Smooth muscle cell (in vitro differentiated cells): ENCODE results near the gene ASB1. TPM values are rescaled to one million over a fixed set of nuclear protein-coding genes. Genes with fewer than 3 reads are reported as not detected.

Source experiments
- DNase-seq: peaks from one replicate; lab custom pipeline; 2025; ENCODE audit not compliant: unreplicated experiment; lab: John Stamatoyannopoulos, UW
- H2AFZ ChIP-seq: fragments of 200-600 bp; sonication (generic); 2 replicates; pipeline ENCODE4 v1.6.0; 2016; ENCODE audit warnings: antibody characterized with exemption, low read depth, mild to moderate bottlenecking
- H3F3A ChIP-seq: fragments of 200-600 bp; sonication (generic); 2 replicates; pipeline ENCODE4 v1.6.0; 2017; ENCODE audit warnings: antibody characterized with exemption, low read depth
- H3K27ac ChIP-seq: fragments of 200-600 bp; sonication (generic); 2 replicates; pipeline ENCODE4 v1.5.1; 2016; ENCODE audit warnings: low read depth, mild to moderate bottlenecking
- H3K27me3 ChIP-seq: fragments of 200-600 bp; sonication (generic); 2 replicates; pipeline ENCODE4 v1.6.1; 2016; ENCODE audit warnings: low read depth, mild to moderate bottlenecking
- H3K36me3 ChIP-seq: fragments of 200-600 bp; sonication (generic); 2 replicates; pipeline ENCODE4 v1.5.1; 2016; ENCODE audit warnings: low read depth
- H3K4me1 ChIP-seq: fragments of 200-600 bp; sonication (generic); 2 replicates; pipeline ENCODE4 v1.5.1; 2016; ENCODE audit warnings: low read depth
- H3K4me2 ChIP-seq: fragments of 200-600 bp; sonication (generic); 2 replicates; pipeline ENCODE4 v1.6.0; 2016; ENCODE audit warnings: mild to moderate bottlenecking
- H3K4me3 ChIP-seq: fragments of 200-600 bp; sonication (generic); 2 replicates; pipeline ENCODE4 v1.5.1; 2016; ENCODE audit warnings: mild to moderate bottlenecking
- H3K79me2 ChIP-seq: fragments of 200-600 bp; sonication (generic); 2 replicates; pipeline ENCODE4 v1.6.0; 2016; ENCODE audit warnings: low read depth, mild to moderate bottlenecking
- H3K9ac ChIP-seq: fragments of 200-600 bp; sonication (generic); 2 replicates; pipeline ENCODE4 v1.6.0; 2016; ENCODE audit warnings: low read depth
- H3K9me3 ChIP-seq: fragments of 200-600 bp; sonication (generic); replicated peaks from 2 replicates; pipeline ENCODE4 v1.5.1; 2016; ENCODE audit warnings: low read depth
- H4K20me1 ChIP-seq: fragments of 200-600 bp; sonication (generic); 2 replicates; pipeline ENCODE4 v1.6.0; 2016; ENCODE audit warnings: low read depth
- CTCF ChIP-seq: fragments of 200-600 bp; sonication (generic); IDR thresholded peaks from 2 replicates; pipeline ENCODE4 v1.5.1; 2017; ENCODE audit warnings: borderline replicate concordance, mild to moderate bottlenecking, antibody characterized with exemption; ENCODE audit not compliant: insufficient read depth, poor library complexity, severe bottlenecking
- WGBS: methylation state at CpG from one replicate; pipeline ENCODE4 v1.1.7; 2016; ENCODE audit warnings: low lambda C conversion rate; 5-methylcytosine and 5-hydroxymethylcytosine counted together
- polyA plus RNA-seq: library from polyadenylated mRNA; unstranded; fragments of >200 nt; fragmentation: Nextera tagmentation; extraction: Ambion mirVana; gene quantifications from 2 replicates; pipeline ENCODE4 v1.2.1, GENCODE V29; 2016
- total RNA-seq: library from RNA; depleted of rRNA; stranded (reverse); fragments of >200 nt; gene quantifications from 2 replicates; pipeline ENCODE4 v1.2.3, GENCODE V29; 2014

The ASB1 gene
- total and polyA plus RNA-seq, 2 experiments from 2014 or later: 24.8 to 27.3 TPM

- H3K9me3 ChIP-seq: no peaks in the 10 kb centered on the region
- no peak overlapping the region for H3K9ac ChIP-seq
- H3F3A ChIP-seq: no peaks in the 10 kb centered on the region
- H3K36me3 ChIP-seq: no peaks in the 10 kb centered on the region
- no peak overlapping the region for H3K4me3 ChIP-seq
- no peaks in the 10 kb centered on the region for H3K79me2 ChIP-seq
- H3K4me2 ChIP-seq: no peak overlapping the region
- H3K27me3 ChIP-seq: no peaks in the 10 kb centered on the region
- H3K4me1 ChIP-seq: no peaks in the 10 kb centered on the region
- no peak for TF ChIP-seq CTCF
- 96% methylated on average over 5 of the region's 5 CpGs for WGBS
- DNase-seq: no peak
- no peak overlapping the region for H3K27ac ChIP-seq
- no peak overlapping the region for H2AFZ ChIP-seq
- H4K20me1 ChIP-seq: no peaks in the 10 kb centered on the region
These were observed 43.6 kb upstream of the ASB1 start for GRCh38 chr2:238383135-238383534.

- H3F3A ChIP-seq: no peaks in the 10 kb centered on the region
- no peak overlapping the region for H3K27ac ChIP-seq
- H3K27me3 ChIP-seq: no peaks in the 10 kb centered on the region
- no peaks in the 10 kb centered on the region for H3K9me3 ChIP-seq
- no peaks in the 10 kb centered on the region for H3K36me3 ChIP-seq
- DNase-seq: no peak
- no peak overlapping the region for H3K9ac ChIP-seq
- no peaks in the 10 kb centered on the region for H3K79me2 ChIP-seq
- no peak overlapping the region for H3K4me2 ChIP-seq
- no peak overlapping the region for H3K4me3 ChIP-seq
- no peaks in the 10 kb centered on the region for H4K20me1 ChIP-seq
- H3K4me1 ChIP-seq: no peaks in the 10 kb centered on the region
- WGBS: 95% methylated on average over 7 of the region's 7 CpGs
- no peak for TF ChIP-seq CTCF
- H2AFZ ChIP-seq: no peak overlapping the region
These were observed 42.9 kb upstream of the ASB1 start for GRCh38 chr2:238383743-238384380.

- Histone ChIP-seq H3K9me3 (no peaks in the 10 kb centered on the region), H3K4me1 (no peaks in the 10 kb centered on the region), H2AFZ (no peak overlapping the region), H3K36me3 (no peaks in the 10 kb centered on the region), H3K4me2 (no peak overlapping the region), H3K4me3 (no peak overlapping the region), H3K27me3 (no peaks in the 10 kb centered on the region), H3K9ac (no peak overlapping the region), H3F3A (no peaks in the 10 kb centered on the region), H3K27ac (no peak overlapping the region), H4K20me1 (no peaks in the 10 kb centered on the region), H3K79me2 (no peaks in the 10 kb centered on the region)
- no peak for DNase-seq
- 93% methylated on average over 4 of the region's 4 CpGs for WGBS
- no peak for TF ChIP-seq CTCF
These were observed 39.4 kb upstream of the ASB1 start for GRCh38 chr2:238387332-238387731.

- Histone ChIP-seq H3K4me1 (no peaks in the 10 kb centered on the region), H3K27ac (no peak overlapping the region), H3K79me2 (no peaks in the 10 kb centered on the region), H3K36me3 (no peaks in the 10 kb centered on the region), H2AFZ (no peak overlapping the region), H3K27me3 (no peaks in the 10 kb centered on the region), H3K9me3 (no peaks in the 10 kb centered on the region), H3K4me3 (no peak overlapping the region), H4K20me1 (no peaks in the 10 kb centered on the region), H3K4me2 (no peak overlapping the region), H3K9ac (no peak overlapping the region), H3F3A (no peaks in the 10 kb centered on the region)
- TF ChIP-seq CTCF: no peak
- no peak for DNase-seq
- WGBS: 82% methylated on average over 8 of the region's 8 CpGs
These were observed 37.9 kb upstream of the ASB1 start for GRCh38 chr2:238388794-238389193.
